GM03348 (cell line): ENCODE data around the gene LRRC36.
"Not testable (repeated sequence)": the region's sequence is repeated elsewhere in the genome, so short reads cannot be mapped to it uniquely, and the experiment has no call there.

Experiments
- DNase-seq: peaks from one replicate; pipeline ENCODE4 v3.0.0; 2012; ENCODE audit warnings: low spot score

LRRC36 gene

GRCh38 chr16:67345401-67345800 lies 18.8 kb downstream of the LRRC36 start:
- DNase-seq, result no peak

GRCh38 chr16:67346341-67346740 lies 19.7 kb downstream of the LRRC36 start:
- DNase-seq, result no peak

- DNase-seq, result peak; percentile 25
Measured at GRCh38 chr16:67349172-67349571, 22.6 kb downstream of the LRRC36 start.

- DNase-seq, result no peak
Measured at GRCh38 chr16:67350324-67350723, 23.7 kb downstream of the LRRC36 start.

GRCh38 chr16:67352463-67352862 lies 25.8 kb downstream of the LRRC36 start:
- not testable (repeated sequence) for DNase-seq

GRCh38 chr16:67356396-67356795 lies 29.8 kb downstream of the LRRC36 start:
- no peak for DNase-seq

- no peak for DNase-seq
Measured at GRCh38 chr16:67357561-67357960, 30.9 kb downstream of the LRRC36 start.

- DNase-seq, result not testable (repeated sequence)
Measured at GRCh38 chr16:67359540-67360269, 33.1 kb downstream of the LRRC36 start.

- no peak for DNase-seq
Measured at GRCh38 chr16:67361038-67361437, 34.4 kb downstream of the LRRC36 start.

- DNase-seq, result no peak
Measured at GRCh38 chr16:67364600-67365235, 38.1 kb downstream of the LRRC36 start.

GRCh38 chr16:67370661-67371060 lies 44.0 kb downstream of the LRRC36 start:
- DNase-seq, result no peak

GRCh38 chr16:67372664-67373063 lies 46.0 kb downstream of the LRRC36 start:
- peak; percentile 54 for DNase-seq

GRCh38 chr16:67376012-67376411 lies 49.4 kb downstream of the LRRC36 start:
- not testable (repeated sequence) for DNase-seq

GRCh38 chr16:67378642-67379041 lies 52.0 kb downstream of the LRRC36 start:
- DNase-seq, result no peak

GRCh38 chr16:67383284-67383683 lies 56.7 kb downstream of the LRRC36 start:
- no peak for DNase-seq

GRCh38 chr16:67384778-67385510 lies 58.3 kb downstream of the LRRC36 start:
- DNase-seq, result no peak

- DNase-seq, result no peak
Measured at GRCh38 chr16:67386861-67387455, 60.3 kb downstream of the LRRC36 start.

- DNase-seq, result no peak
Measured at GRCh38 chr16:67387479-67388079, 61.0 kb downstream of the LRRC36 start.

GRCh38 chr16:67388191-67388590 lies 61.6 kb downstream of the LRRC36 start:
- DNase-seq, result no peak

- no peak for DNase-seq
Measured at GRCh38 chr16:67388591-67388990, 62.0 kb downstream of the LRRC36 start.

- no peak for DNase-seq
Measured at GRCh38 chr16:67389911-67390815, 63.5 kb downstream of the LRRC36 start.
